ENCODE measurements around the gene C1orf56.

DNA sequence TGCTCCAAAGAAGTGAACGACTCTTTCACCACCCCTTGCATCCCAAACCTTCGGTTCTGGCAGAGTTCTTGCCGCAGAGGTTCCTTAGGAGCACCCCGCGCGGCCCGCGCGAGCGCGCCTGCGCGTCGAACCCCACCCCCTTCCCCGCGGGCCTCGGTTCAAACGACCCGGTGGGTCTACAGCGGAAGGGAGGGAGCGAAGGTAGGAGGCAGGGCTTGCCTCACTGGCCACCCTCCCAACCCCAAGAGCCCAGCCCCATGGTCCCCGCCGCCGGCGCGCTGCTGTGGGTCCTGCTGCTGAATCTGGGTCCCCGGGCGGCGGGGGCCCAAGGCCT lies at the start of gene C1orf56:
- TF ChIP-seq EZH2phosphoT487 (IDR thresholded peaks at IDR 0.05; ENCODE audit: borderline replicate concordance, low read length) = no peak
- TF ChIP-seq, protein P1, sequence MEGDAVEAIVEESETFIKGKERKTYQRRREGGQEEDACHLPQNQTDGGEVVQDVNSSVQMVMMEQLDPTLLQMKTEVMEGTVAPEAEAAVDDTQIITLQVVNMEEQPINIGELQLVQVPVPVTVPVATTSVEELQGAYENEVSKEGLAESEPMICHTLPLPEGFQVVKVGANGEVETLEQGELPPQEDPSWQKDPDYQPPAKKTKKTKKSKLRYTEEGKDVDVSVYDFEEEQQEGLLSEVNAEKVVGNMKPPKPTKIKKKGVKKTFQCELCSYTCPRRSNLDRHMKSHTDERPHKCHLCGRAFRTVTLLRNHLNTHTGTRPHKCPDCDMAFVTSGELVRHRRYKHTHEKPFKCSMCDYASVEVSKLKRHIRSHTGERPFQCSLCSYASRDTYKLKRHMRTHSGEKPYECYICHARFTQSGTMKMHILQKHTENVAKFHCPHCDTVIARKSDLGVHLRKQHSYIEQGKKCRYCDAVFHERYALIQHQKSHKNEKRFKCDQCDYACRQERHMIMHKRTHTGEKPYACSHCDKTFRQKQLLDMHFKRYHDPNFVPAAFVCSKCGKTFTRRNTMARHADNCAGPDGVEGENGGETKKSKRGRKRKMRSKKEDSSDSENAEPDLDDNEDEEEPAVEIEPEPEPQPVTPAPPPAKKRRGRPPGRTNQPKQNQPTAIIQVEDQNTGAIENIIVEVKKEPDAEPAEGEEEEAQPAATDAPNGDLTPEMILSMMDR (IDR thresholded peaks at IDR 0.05; ENCODE audit: low read depth, low read length, poor library complexity, severe bottlenecking) = no peak

Measured in DOHH2 (cell line).